Activated CD8-positive, alpha-beta memory T cell treated with anti-CD3 and anti-CD28 coated beads, Interleukin-2, amount 50 U/mL, for 48 hours (primary cell): Measurements from ENCODE around the gene GPR27.

Experiments
- DNase-seq: peaks from one replicate; pipeline ENCODE4 v3.0.0-alpha.2; 2020

Gene GPR27, protein sequence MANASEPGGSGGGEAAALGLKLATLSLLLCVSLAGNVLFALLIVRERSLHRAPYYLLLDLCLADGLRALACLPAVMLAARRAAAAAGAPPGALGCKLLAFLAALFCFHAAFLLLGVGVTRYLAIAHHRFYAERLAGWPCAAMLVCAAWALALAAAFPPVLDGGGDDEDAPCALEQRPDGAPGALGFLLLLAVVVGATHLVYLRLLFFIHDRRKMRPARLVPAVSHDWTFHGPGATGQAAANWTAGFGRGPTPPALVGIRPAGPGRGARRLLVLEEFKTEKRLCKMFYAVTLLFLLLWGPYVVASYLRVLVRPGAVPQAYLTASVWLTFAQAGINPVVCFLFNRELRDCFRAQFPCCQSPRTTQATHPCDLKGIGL

DNA sequence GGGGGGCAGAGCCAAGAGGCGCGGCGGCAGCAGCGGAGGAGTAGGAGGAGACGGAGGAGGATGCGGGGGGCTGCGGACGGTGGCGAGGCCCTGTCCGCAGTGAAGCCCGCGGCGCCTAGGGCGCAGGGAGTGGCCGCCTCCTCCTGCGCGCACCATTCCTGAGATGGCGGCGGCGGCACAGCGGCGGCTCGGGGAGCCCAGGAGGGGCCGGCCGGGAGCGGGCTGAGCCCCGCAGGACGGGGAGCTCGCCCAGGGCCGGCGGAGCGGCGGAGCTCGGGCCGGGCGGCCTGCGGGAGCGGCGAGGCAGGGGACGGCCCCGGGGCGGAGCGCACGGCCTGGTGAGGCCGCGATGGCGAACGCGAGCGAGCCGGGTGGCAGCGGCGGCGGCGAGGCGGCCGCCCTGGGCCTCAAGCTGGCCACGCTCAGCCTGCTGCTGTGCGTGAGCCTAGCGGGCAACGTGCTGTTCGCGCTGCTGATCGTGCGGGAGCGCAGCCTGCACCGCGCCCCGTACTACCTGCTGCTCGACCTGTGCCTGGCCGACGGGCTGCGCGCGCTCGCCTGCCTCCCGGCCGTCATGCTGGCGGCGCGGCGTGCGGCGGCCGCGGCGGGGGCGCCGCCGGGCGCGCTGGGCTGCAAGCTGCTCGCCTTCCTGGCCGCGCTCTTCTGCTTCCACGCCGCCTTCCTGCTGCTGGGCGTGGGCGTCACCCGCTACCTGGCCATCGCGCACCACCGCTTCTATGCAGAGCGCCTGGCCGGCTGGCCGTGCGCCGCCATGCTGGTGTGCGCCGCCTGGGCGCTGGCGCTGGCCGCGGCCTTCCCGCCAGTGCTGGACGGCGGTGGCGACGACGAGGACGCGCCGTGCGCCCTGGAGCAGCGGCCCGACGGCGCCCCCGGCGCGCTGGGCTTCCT is at the start of gene GPR27:
TSS of gene GPR27 (plus strand) at position 155 of the 909 bp plus-strand sequence. CDS start at position 350, 195 bp downstream.
- peak; percentile 62 for DNase-seq

DNA sequence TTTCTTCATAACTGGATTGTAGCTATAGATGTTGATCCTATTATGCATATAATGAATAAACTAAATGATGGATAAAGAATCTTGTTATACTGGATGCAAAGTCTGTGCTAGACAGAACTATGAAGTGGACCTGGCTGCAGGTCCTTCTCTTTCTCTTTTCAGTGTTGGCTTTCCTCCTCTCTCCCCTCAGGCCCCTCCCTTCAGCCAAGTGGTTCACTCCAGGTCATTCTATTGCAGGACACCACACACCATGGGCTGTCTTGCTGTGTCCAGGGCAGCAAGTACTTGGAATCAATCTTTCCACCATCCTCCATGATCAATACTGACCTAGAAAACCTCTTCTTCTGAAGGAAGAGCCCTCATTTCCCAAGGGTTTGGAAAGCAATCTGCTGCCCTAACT is 48.7 kb upstream of the GPR27 start:
- DNase-seq, result no peak

DNA sequence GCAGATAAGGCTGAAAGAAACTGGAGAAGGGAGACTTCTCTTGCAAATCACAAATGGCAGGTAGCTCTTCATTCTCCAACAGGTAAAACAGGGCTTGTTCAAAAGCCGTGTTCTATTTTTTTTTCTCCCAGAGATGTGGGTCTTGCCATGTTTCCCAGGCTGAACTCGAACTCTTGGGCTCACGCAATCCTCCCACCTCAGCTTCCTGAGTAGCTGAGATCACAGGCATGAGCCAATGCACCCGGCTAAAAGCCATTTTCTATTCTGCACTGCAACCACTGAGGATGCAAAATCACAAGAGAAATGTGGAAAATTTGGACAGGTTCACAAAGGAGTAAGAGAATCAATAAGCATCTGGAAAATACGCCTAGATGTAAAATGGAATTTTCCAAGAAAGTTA is 48.0 kb upstream of the GPR27 start:
- DNase-seq, result no peak

DNA sequence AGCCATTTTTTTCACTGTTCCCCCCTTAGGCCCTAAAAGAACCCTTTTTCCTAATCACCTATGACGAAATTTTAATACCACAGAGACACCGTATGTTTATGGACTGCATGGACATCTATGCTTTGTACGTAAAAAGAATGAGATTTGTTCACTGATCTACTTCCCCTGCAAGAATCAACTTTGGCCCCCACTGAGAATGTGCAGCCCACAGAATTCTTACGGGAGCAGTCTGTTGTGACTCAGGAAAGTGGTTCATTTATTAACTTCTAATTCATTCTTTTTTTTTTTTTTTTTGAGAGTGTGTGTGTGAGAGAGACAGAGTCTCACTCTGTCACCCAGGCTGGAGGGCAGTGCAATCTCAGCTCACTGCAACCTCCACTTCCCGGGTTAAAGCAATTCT is 46.1 kb upstream of the GPR27 start:
- DNase-seq, result no peak

DNA sequence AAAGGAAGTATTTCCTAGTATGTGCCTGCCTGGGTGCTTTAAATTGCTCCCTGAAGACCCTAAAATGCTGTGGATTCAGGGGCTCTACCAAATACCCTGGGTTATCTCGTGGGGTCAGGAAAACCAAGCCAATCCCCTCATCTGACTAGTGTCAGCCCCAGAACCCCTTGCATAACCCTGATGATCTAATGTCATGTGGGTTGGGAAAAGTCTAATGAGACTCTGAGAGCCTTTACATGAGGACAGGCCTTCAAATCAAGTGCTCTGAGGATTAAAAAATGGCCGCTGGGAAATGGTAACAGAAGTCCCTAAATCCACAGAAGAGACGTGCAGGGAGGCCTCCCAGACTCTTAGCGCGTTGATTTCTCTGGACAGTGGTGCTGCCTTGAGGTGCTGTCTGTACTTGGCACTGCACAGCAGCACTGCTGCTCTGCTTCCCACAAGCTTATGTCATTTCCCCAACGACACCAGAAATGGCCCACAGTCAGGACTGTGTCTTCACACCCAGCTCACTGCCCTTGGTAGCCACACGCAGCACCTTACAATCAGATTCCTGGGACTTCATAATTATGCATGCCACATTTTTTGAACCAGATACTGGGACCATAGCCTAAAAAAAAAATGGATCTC is 45.1 kb upstream of the GPR27 start:
- no peak for DNase-seq

DNA sequence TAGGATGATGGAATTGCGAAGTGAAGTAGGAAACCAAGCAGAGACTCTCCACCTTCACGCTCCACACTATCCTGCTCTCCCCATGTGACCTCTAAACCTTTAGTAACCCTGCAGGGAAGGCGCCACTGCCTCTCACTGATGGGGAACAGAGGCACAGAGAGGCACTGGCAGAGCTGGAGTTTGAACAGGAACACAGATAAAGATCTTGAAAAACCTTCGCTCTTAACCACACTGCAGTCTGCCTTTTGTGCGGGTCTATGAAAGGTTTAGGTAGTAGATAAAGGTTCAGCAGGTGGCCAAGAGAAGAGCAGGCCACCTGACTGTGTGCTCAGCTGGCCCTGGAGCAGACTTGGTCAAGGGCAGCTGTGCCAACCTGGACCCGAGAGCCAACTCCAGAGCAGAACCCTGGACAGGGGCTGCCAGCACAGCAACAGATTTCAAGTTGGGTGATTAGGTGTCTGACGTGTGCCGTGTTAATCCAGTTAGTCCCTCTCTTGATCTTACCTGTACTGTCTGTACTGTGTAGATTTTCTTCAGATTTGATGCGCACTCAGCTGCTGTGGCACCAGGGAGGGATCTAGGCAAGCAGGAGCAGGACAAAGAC is 43.6 kb upstream of the GPR27 start:
- no peak for DNase-seq

DNA sequence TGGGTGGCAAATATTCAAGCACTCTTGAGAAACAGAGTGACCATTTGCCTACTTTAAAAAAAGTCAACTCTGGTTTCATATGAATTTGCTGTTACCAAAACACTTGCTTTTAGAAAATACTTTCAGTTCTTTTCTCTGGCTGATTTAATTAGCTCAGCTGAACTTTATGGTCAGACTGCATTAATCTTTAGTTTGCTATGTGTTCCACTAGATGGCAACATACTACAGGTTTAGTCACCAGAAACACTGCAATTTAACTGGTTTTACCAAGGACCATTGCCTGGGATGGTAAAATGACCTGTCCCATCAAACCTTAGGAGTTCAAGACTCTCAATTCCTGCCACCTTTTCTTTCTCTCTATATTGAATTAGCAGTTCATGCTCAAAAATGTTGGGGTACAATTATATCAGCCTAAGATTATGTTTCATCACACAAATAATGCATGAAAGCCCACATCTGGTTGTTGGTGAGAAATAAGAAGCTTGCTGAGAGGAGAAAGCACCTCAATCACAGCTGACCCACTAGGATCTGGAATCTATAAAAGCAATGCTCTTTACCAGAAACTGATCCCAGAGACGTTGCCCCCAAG is 42.7 kb upstream of the GPR27 start:
- DNase-seq, result no peak

DNA sequence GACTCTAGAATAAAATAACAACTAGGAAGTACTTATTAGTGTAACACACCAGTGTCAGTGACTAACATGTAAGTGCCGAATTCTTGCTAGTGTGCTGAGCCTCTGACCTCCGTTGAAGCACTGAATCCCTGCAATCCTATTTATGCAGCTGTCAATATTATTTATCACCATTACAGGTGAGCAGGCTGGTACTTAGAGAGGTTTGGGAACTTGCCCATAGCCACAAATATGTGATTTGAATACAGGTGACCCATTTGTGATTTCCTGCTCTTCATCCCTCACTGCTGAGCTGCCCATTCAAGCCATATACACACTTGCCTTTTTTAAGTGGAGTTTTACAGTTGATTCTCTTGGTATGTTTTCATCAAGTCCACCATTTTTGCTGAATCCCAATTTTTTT is 40.6 kb upstream of the GPR27 start:
- DNase-seq, result no peak

DNA sequence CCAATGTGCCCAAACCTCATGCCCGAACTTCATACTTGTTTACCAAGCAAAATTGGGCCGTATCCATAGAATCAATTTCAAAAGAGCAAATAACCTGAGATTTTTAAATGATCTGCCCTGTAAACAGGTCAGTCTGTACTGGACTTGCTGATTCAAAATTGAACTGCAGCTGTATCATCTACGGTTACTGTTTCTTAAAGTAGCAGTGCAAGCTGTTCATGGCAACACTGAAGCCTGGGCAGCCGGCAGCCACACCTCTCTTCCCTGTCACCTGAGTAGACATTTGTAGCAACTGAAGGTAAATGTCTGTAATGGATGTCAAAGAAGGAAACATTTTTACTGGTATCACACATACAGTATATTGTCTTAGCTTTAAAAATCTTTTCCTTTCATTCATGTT is 39.1 kb upstream of the GPR27 start:
- no peak for DNase-seq

DNA sequence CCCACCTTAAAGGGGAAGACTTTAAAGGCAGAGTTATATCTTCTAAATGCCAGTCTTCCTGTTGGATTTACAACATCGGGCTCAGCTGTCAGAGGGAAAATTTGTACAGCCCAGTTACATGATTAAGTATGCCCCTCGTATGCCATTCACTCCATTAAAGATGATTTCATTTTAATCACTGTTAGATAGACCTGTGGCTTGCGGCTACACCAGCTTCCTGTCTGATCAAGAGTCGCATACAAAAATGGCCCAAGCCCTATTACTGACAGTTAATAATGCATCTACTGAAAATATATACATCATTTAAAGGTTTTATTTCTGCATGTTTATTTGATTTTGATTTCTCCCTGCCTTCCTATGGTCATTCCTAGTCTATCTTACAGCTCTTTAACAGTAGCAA is 35.6 kb upstream of the GPR27 start:
- DNase-seq, result no peak

DNA sequence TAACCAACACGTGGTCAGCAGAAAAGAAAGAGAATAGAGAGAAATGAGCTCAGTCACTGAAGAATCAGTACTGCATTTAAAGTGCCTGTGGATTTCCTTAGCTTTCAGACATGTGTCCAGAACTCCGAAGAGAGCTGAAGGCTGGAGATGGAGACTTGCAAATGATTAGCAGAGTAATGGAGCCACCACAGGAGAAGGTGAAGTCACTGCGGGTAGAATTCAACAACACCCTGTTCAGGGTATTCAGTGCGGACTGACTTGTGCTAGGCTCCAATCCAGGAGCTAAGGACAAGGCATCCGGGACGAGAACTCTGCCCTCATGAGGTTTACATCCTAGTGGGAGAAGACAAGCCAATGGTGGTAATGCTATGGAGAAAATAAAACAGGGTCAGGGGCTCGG is 32.7 kb upstream of the GPR27 start:
- DNase-seq, result no peak

DNA sequence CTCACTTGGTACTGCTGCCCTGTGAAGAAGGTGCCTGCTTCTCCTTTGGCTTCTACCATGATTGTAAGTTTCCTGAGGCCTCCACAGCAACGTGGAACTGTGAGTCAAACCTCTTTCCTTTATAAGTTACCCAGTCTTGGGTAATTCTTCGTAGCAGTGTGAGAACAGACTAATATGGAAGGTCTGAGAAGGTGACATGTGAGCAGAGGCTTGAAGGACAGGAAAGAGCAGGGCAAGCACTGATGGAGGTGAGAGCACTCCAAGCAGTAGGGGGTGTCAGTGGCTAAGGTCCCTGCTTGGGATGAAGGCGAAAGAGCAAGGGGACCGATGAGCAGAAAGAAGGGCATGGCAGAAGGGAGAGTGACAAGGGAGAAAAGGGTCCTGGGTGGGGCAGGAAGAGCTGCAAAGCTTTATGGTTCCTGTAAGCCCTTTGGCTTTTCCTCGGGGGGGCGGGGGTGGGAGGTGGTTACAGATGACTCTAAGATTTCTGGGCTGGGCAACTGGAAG is 32.0 kb upstream of the GPR27 start:
- DNase-seq, result no peak

DNA sequence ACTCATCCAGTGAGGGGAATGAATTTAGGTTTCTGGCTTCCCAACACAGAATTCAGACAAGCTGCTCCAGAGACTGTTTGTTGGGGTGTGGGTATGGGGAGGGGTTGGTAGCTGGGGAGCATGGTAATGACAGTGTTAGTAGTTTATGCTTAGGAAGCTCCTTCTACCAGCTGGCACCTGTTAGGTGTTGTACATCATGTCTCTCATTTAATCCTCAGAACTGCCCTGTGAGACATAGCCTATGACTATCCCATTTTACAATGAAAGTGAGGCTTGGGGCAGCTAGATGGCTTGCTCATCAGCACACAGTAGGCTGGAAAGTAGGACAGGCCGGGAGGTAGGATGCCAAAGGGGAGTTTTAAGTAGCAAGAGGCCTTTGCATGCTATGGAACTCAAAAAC is 31.0 kb upstream of the GPR27 start:
- no peak for DNase-seq

DNA sequence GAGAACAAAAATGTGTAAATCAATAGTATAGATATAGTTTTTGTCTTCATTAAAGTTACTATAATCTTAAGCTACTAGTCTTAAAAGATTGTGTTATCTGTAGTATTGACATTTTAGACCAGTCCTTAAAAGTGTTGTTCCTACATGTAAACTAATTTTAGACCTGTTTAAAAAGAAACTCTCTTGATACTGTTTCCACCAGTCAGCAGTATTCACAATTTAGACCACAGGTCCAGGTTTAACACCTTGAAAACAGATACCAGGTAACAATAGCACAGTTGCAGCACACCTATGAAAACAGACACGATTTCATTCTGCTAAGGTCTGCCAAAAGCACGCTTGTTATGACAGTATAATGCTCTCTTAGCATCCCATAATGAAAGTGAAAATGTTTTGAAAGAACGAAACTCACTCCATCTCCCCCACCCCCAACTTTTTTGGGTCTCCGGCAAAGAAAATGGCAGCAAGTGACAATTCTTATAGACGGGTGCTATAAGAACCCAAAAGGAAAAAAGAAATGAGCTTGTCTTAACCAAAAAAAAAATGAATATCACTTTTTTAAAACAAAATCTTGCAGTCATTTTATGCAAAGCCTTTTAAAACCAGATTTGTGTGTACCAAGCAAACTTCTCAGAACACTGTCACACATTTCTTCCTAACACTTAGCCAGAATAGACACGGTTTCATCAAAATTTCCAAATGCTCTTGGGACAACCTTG is 30.0 kb upstream of the GPR27 start:
- no peak for DNase-seq

DNA sequence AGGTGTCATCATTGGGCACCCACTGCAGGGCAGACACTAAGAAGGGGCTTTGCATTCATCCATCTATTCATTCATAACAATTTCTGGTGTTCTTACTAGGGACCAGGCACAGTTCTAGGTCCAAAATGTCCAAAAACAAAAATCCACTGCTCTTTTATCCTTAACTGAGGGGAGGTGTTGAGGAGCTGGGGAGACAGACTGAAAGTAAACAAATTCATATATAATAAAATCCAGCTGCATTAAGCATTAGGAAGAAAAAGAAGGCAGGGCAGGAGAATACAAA is 29.5 kb upstream of the GPR27 start:
- DNase-seq, result no peak

DNA sequence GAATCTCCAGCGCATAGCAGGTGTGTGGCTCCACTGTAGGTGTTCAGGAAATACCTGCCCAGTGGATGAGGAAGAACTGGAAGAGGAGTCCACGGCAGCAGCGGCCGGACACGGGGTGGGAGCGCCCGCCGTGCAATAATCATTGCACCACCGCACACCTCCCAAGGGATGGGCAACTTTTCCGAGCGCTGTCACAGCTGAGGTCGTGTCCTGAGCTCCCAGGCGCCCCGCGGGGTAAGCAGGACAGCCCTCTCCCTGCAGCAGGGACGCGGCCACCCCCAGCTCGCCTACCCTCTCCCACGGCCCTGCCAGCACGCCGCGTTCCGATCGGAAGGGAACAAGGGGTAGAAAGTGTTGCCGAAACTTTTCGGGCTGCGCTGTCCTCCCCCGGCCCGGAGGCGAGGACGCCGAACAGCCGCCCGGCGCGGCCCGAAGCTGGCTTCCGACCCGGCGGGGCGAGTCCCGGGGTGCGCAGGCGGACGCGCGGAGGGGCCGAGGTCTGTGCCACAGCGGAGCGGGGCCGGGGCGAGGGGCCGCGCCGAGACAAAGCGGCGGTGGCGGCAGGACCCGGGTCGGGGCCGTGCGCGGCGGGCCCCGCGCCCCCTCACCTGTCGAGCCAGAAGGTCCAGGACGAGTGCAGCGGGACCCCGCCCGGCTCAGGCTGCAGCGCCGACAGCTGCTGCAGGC is 28.9 kb upstream of the GPR27 start:
- peak; percentile 76 for DNase-seq

DNA sequence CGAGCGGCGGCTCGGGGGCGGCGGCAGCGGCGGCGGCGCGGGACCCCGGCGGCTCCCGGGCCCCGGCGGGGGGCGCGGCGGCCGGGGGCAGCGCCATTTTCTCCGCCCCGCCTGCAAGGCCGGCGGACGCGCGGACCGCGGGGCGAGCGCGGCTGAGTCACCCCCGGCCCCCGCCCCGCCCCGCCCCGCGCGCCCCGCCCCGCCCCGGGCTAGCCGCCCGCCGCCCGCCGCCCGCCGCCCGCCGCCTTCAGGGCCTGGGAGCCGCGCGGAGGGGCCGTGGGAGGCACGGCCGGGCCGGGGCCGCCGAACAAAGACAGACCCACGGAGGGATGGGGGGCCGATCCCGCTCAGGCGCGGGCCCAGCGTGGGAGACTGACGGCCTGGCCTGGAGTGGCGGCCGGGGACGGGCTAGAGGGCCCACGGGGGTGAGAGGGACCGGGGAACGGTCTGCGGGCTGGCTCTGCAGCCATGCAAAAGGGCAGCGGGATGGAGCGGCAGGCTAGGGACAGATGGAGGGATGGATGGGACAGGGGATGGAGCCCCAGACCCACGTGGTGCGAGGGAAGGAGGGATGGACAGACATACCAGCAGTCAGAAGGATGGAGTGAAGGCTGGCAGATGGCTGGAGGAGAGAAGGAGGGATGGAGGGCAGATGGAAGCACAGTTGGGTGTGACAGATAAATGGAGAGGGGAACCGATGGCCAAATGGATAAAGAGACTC is 28.2 kb upstream of the GPR27 start, which contains the start of gene EIF4E3:
TSS of gene EIF4E3 (minus strand) at position 132 of the 721 bp plus-strand sequence. CDS start at position 97, 35 bp downstream.
- peak; percentile 77 for DNase-seq

DNA sequence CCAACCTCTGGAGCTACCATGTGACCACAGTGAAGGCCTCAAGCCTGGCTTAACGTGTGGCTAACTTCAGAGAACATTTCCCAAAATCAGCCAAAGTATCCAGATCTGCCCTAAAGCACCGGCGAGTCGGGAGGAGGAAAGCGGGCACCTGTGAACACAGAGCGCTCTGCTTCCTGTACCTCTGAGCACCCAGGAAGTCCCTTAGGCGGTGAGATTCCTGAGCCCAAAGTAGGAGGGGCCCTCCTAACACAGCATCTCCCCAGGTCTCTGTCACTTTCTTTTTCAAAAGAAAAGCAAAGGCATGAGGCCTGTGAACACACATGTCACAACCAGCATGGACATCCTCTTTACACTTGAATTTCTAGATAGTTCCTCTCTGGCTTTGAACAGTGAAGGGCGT is 27.5 kb upstream of the GPR27 start:
- DNase-seq, result no peak

DNA sequence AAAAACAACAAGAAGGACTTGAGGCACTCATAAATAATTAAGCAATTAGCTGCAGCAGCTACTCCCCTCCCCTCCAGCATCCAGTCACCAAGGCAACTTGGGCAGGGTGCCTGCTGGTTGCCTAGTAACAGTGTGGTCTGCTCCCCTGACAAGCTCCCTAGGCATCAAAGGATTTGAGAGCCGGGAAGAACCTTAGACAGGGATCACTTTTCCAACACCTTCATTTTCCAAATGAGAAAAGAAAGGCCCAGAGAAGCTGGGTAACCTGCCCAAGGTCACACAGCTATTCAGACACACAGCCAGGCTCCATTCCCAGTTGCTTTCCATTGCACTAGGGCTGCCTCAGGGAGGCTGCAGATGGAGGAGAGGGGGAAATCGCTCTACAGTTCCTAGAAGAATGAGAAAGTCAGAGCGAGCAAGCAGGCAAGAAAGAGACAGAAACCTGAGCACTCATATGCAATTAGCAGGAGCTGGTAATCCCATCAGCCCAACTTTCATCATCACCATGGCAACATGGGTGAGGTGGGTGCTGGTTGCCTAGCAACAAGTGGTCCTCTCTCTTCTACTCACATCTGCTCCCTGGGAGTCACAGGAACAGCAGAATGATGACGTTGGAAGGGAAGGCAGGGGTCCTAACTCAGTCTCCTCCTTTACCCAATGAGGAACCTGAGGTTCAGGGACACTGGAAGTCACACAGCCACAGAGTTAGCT is 24.9 kb upstream of the GPR27 start:
- no peak for DNase-seq

DNA sequence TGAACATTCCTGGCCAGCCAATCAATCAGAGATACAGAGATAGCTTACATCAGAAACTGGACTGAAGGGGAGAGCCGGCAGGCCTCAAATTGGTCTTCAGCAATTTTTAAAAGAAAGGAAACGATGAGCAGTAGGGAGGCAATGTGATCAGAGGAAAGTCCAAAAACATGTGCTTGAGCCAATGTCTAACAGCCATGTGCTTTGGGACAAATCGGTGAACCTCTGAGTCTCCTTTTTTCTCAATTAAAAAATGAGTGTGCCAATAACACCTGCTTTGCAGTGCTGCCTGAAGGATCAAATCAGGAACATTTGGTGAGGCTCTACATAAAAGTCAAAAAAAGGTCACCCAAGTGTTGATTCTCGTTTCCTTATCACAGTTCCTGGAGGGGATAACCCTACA is 21.0 kb upstream of the GPR27 start:
- DNase-seq, result no peak
